ENCODE data around the gene MYO9A.
A peak's percentile ranks its signal among the peaks of the same experiment; 100 is the strongest.

MYO9A gene

DNA sequence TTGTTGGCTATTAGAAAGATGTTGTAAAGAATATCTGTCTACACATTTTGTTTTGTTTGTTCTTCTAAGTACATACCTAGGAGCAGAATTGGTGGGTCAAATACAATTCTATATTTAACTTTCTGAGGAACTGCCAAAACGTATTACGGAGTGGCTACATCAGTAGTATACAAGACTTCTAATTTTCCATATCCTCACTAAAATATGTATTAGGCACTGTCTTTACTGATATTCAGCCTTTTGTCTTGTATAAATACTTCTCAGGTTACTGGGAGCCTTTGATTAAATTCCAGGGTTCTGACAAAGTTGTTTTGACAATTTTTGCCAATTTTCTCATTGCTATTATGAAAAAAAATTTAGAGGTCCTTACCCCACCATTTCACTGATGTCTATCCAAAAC, 160.9 kb downstream of the MYO9A start:
- no peak for DNase-seq (ENCODE audit: low read depth)

DNA sequence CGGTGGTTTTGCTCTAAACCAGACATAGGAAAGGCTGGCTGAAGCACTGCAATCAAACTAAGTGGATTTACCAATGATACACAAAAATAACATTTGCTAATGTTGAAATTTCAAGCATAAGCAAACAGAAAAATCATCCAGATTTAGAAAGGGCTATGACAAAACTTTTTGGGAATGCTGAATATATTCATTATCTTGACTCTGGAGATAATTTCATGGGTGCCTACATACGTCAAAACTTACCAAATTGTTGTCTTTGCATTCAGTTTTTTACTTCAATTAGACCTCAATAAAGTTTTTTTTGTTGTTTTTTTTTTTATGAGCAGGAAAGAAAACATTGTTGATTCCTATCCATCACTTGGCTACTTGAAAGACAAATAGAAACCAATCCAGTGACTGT, 166.8 kb downstream of the MYO9A start:
- DNase-seq (ENCODE audit: low read depth) = no peak

- no peak for DNase-seq (ENCODE audit: low read depth)
These were observed 172.9 kb downstream of the MYO9A start for GRCh38 chr15:71945012-71945411.

GRCh38 chr15:71943806-71944205, 174.1 kb downstream of the MYO9A start:
- DNase-seq (ENCODE audit: low read depth) = no peak

GRCh38 chr15:71939981-71940588, 177.9 kb downstream of the MYO9A start:
- DNase-seq (ENCODE audit: low read depth) = no peak

- no peak for DNase-seq (ENCODE audit: low read depth)
These were observed 180.2 kb downstream of the MYO9A start for GRCh38 chr15:71937650-71938311.

GRCh38 chr15:71934446-71934845, 183.5 kb downstream of the MYO9A start:
- peak; percentile 27 for DNase-seq (ENCODE audit: low read depth)

DNA sequence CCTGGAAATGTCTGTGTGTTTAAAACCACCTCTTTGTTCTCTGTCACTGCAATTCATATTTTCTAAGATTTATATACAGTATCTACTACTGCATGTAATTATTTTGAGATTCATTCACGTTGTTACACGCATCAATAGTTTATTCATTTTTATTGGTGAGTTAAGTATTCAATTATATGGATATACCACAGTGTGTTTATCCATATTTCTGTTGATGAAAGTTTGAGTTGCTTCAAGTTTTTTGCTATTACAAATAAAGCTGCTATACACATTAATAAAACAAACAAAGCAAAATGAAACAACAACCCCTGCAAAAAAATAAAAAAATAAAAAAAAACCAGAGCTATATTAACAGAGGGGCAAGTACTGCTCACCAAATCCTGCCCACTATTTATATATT, 185.3 kb downstream of the MYO9A start:
- DNase-seq (ENCODE audit: low read depth) = no peak

- DNase-seq (ENCODE audit: low read depth) = no peak
These were observed 186.7 kb downstream of the MYO9A start for GRCh38 chr15:71931261-71931660.

DNA sequence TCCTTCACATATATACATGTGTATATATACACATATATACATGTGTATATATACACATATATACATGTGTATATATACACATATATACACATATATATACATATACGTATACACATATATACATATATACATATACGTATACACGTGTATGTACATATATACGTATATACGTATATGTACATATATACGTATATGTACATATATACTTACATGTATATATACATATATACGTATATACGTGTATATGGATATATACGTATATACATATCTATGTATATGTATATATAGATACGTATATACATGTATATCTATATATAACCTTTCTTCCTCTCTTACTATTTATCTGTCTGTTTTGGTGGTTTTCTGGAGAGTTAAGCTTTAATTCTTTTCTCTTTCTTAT, 192.8 kb downstream of the MYO9A start:
- DNase-seq (ENCODE audit: low read depth) = no peak

DNA sequence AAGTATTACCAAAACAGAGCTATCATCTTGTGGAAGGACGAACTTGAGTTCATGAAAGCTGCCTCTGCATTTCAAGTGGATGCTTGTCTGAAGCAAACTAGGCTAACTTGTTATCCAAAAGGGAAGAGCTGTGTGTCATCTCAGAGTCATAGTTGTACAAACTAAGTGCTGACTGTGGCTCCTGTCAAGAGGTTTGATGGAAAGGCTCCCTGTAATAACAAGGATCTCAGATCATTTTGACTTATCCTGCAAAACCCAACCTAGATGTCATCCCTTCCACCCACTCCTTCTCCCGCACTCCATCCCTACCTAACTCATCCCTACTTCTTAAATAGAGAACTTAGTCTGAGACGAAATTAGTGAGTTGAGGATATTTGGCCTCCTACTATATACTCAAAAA, 196.8 kb downstream of the MYO9A start:
- DNase-seq (ENCODE audit: low read depth) = peak; percentile 3

- DNase-seq (ENCODE audit: low read depth) = no peak
These were observed 197.4 kb downstream of the MYO9A start for GRCh38 chr15:71920573-71920972.

- DNase-seq (ENCODE audit: low read depth) = no peak
These were observed 201.1 kb downstream of the MYO9A start for GRCh38 chr15:71916834-71917233.

GRCh38 chr15:71914092-71914491, 203.9 kb downstream of the MYO9A start:
- no peak for DNase-seq (ENCODE audit: low read depth)

DNA sequence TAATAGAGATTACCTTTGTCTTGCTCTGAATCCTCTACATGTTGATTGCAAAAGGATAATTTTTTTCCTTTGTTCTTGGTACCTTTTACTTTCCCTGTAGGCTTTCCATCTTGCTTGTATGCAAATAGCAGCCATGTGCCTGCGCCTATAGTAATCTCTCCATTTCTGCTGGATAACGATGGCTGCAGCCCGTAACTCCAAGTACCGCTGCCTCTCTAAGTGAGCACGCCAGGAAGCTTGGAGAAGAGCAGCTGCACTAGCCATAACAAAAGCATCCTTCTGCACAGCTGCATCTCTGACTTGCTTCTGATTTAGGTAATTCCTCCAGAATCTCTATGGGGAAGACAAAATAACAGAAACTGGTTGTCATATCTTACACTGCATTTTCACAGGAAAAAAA, 218.3 kb downstream of the MYO9A start:
- no peak for DNase-seq (ENCODE audit: low read depth)

GRCh38 chr15:71893691-71894090, 224.3 kb downstream of the MYO9A start:
- DNase-seq (ENCODE audit: low read depth) = no peak

GRCh38 chr15:71892335-71892734, 225.6 kb downstream of the MYO9A start:
- no peak for DNase-seq (ENCODE audit: low read depth)

DNA sequence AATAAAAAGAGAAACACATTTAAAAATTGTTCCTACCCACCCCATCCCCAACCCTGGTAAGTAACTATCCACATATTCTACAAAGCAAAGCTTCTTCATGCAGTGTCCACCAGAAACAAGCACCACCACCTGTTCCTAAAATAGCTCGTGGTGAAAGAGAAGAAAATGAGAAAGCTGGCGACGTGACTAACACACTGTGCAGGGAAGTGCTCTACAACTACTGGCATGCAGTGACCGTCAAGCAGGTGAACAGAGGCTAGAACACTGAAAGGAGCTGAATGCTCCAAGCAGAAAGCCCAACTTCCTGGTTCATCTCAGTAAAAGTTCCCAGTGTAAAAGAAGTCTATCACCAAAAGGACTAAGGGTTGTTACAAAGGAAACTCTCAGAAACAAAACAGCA, 226.9 kb downstream of the MYO9A start:
- no peak for DNase-seq (ENCODE audit: low read depth)

DNA sequence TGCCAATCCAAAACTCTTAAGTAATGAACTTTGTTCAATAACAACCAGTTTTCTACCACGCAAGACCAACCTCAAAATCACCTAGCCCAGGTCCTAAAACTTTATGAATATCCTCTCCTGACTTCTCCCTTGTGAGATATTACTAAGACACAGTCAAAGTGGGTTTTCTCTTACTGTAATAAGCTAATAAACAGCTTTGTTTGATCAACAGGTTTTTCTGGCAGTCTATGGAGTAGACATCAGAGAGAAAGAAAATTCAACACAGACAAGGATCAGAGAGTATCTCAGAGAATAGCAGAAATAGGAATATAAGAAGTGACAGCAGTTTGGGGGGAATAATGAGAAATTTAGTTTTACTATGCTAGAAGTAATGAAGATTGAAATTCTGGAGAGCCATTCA, 228.0 kb downstream of the MYO9A start:
- no peak for DNase-seq (ENCODE audit: low read depth)

- no peak for DNase-seq (ENCODE audit: low read depth)
These were observed 228.6 kb downstream of the MYO9A start for GRCh38 chr15:71889385-71889784.

- DNase-seq (ENCODE audit: low read depth) = no peak
These were observed 229.2 kb downstream of the MYO9A start for GRCh38 chr15:71888797-71889196.

- no peak for DNase-seq (ENCODE audit: low read depth)
These were observed 232.6 kb downstream of the MYO9A start for GRCh38 chr15:71885390-71885789.

- no peak for DNase-seq (ENCODE audit: low read depth)
These were observed 234.5 kb downstream of the MYO9A start for GRCh38 chr15:71883447-71883846.

DNA sequence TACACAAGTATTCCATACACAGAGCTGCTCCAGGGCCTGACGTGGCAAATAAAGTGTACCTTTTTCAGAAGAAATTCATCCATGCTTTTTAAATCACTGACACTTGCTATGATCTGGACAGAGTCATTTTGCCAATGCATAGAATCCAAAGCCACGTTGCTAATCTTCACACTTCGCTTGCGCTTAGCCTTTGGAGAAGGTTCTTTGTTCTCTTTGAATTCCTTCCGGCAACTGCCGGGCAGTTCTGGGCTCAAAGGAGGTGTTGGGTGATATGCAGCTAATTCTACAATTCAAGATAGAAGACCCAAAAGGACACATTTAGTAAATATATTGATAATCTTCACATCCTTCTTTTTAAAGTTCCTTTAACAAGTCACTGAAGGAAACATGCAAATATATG, 237.7 kb downstream of the MYO9A start:
- no peak for DNase-seq (ENCODE audit: low read depth)
